T-helper 22 cell (primary cell): ENCODE data around the gene GOLIM4.

Source experiments
- DNase-seq: peaks from one replicate; pipeline ENCODE4 v3.0.0-alpha.2; 2020; ENCODE audit warnings: low read depth

The GOLIM4 gene

GRCh38 chr3:168100777-168101492, 5.2 kb upstream of the GOLIM4 start:
- DNase-seq: no peak

GRCh38 chr3:168097381-168097780, 1.7 kb upstream of the GOLIM4 start:
- no peak for DNase-seq

GRCh38 chr3:168096210-168096652, 507 bp upstream of the GOLIM4 start:
- no peak for DNase-seq

- DNase-seq: no peak
Measured at GRCh38 chr3:168094877-168095610, 680 bp downstream of the GOLIM4 start.

- DNase-seq: no peak
Measured at GRCh38 chr3:168094580-168094876, 1.2 kb downstream of the GOLIM4 start.

- DNase-seq: no peak
Measured at GRCh38 chr3:168093790-168094189, 1.9 kb downstream of the GOLIM4 start.

- DNase-seq: no peak
Measured at GRCh38 chr3:168093229-168093628, 2.5 kb downstream of the GOLIM4 start.

GRCh38 chr3:168091941-168092340, 3.8 kb downstream of the GOLIM4 start:
- no peak for DNase-seq

GRCh38 chr3:168091302-168091858, 4.3 kb downstream of the GOLIM4 start:
- DNase-seq: no peak

- DNase-seq: no peak
Measured at GRCh38 chr3:168090306-168091085, 5.2 kb downstream of the GOLIM4 start.

- DNase-seq: no peak
Measured at GRCh38 chr3:168089179-168089771, 6.4 kb downstream of the GOLIM4 start.

GRCh38 chr3:168088106-168088720, 7.5 kb downstream of the GOLIM4 start:
- no peak for DNase-seq

- no peak for DNase-seq
Measured at GRCh38 chr3:168087539-168087938, 8.2 kb downstream of the GOLIM4 start.

- no peak for DNase-seq
Measured at GRCh38 chr3:168086541-168087260, 9.0 kb downstream of the GOLIM4 start.

GRCh38 chr3:168085491-168086119, 10.1 kb downstream of the GOLIM4 start:
- DNase-seq: no peak

GRCh38 chr3:168083906-168084305, 11.8 kb downstream of the GOLIM4 start:
- DNase-seq: no peak

GRCh38 chr3:168081856-168082255, 13.9 kb downstream of the GOLIM4 start:
- no peak for DNase-seq

GRCh38 chr3:168081171-168081771, 14.5 kb downstream of the GOLIM4 start:
- DNase-seq: no peak

GRCh38 chr3:168080499-168081170, 15.1 kb downstream of the GOLIM4 start:
- no peak for DNase-seq

- no peak for DNase-seq
Measured at GRCh38 chr3:168080022-168080421, 15.7 kb downstream of the GOLIM4 start.
